Right kidney (tissue), 1 donor: ENCODE results near the gene CCND1.

ENCODE experiments used
- DNase-seq: peaks from one replicate; pipeline ENCODE4 v3.0.0-alpha.2; 2016

Gene CCND1

DNA sequence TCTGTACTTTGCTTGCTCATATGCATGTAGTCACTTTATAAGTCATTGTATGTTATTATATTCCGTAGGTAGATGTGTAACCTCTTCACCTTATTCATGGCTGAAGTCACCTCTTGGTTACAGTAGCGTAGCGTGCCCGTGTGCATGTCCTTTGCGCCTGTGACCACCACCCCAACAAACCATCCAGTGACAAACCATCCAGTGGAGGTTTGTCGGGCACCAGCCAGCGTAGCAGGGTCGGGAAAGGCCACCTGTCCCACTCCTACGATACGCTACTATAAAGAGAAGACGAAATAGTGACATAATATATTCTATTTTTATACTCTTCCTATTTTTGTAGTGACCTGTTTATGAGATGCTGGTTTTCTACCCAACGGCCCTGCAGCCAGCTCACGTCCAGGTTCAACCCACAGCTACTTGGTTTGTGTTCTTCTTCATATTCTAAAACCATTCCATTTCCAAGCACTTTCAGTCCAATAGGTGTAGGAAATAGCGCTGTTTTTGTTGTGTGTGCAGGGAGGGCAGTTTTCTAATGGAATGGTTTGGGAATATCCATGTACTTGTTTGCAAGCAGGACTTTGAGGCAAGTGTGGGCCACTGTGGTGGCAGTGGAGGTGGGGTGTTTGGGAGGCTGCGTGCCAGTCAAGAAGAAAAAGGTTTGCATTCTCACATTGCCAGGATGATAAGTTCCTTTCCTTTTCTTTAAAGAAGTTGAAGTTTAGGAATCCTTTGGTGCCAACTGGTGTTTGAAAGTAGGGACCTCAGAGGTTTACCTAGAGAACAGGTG is 11.1 kb downstream of the CCND1 start:
- no peak for DNase-seq

DNA sequence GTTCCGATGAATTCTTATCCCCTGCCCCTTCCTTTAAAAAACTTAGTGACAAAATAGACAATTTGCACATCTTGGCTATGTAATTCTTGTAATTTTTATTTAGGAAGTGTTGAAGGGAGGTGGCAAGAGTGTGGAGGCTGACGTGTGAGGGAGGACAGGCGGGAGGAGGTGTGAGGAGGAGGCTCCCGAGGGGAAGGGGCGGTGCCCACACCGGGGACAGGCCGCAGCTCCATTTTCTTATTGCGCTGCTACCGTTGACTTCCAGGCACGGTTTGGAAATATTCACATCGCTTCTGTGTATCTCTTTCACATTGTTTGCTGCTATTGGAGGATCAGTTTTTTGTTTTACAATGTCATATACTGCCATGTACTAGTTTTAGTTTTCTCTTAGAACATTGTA is 12.0 kb downstream of the CCND1 start:
- DNase-seq, result no peak

DNA sequence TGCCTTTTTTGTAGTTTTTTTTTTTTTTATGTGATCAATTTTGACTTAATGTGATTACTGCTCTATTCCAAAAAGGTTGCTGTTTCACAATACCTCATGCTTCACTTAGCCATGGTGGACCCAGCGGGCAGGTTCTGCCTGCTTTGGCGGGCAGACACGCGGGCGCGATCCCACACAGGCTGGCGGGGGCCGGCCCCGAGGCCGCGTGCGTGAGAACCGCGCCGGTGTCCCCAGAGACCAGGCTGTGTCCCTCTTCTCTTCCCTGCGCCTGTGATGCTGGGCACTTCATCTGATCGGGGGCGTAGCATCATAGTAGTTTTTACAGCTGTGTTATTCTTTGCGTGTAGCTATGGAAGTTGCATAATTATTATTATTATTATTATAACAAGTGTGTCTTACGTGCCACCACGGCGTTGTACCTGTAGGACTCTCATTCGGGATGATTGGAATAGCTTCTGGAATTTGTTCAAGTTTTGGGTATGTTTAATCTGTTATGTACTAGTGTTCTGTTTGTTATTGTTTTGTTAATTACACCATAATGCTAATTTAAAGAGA is 12.5 kb downstream of the CCND1 start:
- DNase-seq, result no peak

DNA sequence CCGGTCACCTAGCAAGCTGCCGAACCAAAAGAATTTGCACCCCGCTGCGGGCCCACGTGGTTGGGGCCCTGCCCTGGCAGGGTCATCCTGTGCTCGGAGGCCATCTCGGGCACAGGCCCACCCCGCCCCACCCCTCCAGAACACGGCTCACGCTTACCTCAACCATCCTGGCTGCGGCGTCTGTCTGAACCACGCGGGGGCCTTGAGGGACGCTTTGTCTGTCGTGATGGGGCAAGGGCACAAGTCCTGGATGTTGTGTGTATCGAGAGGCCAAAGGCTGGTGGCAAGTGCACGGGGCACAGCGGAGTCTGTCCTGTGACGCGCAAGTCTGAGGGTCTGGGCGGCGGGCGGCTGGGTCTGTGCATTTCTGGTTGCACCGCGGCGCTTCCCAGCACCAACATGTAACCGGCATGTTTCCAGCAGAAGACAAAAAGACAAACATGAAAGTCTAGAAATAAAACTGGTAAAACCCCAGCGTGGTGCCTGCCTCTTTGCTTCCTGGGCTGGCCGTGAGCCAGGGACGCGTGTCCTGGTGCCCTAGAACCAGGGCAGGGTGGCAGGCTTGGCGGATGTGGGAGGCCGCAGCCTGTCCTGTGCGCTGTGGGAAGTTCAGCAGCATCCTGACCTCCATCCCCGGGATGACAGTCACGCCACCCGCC is 13.2 kb downstream of the CCND1 start:
- DNase-seq, result no peak

DNA sequence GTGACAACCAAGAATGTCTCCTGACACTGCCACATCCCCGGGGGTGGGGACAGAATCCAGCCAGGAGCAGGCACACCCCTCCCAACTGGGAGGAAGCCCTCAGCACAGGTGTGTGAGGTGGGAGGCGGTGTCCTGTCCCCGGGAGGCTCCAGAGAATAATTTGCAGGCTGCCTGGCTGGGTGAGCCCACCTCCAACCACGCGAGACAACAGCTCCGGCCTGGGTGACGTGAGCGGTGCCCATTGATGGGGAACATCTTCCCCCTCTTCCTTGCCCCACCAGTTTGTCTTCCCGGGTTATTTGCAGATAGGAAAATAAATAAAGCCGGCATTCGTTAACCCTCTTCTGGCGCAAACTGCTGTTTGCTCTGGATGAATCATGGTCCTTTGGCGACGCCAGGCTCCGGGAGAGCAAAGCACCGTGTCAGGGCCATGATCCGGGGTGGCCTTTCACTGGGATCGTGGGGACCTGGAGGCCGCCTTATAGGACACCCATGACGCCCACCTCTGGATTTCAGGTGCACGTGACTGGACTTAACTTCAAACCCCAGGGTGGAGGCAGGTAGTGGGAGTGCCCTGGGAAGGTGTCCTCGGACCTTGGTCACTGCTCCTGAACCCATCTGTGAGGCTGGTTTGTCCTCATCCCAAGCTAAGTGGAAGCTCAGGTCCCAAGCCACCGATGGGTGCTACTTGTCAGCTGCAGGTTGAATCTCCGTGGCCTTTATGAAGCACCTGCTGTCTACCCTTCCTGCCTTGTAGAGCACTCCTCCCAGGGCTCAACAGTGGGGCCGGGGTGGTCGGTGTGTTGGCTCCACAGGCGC is 13.9 kb downstream of the CCND1 start:
- peak; percentile 64 for DNase-seq

DNA sequence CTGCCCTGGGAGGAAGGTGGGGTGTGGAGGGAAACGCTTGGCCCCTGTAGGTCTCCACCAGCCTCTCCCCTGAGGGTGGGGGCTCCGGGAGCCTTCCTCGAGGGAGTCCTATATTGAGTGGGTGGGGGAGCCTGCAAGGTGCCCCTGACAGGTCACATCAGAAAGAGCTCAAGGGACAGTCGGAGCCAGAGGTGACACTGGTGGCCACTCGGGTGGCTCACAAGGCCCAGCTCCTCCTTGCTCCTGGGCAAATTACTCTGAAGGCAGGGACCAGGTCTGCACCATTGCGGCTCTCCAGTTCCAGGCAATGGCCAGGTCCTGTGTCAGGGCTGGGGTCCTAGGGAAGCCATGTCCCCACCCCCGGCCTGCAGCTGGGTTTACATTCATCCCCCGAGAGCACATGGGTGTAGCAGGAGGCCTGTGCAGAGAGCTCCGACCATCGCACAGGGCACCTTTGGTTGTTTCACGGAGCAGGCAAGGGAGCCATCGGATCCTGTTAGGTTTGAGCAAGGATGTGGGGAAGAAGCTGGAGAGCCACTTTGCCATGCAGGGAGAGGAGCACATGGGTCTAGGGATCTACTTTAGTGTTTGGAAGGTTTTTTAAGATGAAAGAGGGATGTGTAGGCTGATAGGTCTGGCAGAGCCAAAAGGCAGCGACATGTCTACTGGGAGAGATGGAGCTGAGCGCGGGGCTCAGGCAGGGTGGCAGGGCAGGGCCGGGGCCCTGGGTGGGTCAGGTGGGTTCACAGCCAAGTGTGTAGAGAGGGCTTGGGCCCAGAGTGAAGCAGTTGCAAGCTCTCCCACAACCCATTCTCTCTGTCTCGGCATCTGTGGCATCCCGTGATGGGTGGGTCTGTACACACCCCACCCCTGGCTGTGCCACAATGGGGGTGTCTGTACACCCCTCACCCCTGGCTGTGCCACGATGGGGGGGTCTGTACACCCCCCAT is 14.8 kb downstream of the CCND1 start:
- DNase-seq, result no peak

DNA sequence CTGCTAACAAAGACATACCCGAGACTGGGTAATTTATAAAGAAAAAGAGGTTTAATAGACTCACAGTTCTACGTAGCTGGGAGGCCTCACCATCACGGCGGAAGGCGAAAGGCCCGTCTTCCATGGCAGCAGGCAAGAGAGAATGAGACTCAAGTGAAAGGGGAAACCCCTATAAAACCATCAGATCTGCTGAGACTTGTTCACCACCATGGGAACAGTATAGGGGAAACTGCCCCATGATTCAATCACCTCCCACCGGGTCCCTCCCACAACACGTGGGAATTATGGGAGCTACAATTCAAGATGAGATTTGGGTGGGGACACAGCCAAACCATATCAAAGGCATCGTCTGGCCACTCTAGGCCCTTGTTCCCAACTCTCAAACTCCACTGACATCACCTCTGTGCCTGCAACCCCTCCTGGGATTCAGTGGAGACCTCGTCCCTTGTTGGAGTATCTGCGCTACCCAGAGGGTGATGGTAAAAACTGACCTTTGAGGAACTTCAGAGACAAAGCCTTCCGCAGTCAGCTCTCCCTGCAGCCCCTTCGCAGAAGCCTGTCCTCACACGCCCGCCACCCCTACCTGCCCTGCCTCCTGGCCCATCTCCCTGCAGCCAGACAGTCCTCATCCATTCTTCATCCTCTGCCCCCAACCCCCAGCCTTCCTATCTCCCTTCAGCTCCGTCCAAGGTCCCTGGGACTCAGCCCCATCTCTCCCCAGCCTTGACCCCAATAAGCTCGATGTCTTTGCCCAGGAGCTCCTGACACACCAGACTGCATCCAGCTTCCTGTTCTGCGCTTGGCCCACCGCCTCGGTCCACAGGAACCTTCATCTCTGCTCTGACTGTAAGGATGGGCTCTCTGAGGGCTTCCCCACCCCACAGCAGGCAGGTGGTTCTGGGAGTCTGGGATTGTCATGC is 15.8 kb downstream of the CCND1 start:
- DNase-seq, result no peak

DNA sequence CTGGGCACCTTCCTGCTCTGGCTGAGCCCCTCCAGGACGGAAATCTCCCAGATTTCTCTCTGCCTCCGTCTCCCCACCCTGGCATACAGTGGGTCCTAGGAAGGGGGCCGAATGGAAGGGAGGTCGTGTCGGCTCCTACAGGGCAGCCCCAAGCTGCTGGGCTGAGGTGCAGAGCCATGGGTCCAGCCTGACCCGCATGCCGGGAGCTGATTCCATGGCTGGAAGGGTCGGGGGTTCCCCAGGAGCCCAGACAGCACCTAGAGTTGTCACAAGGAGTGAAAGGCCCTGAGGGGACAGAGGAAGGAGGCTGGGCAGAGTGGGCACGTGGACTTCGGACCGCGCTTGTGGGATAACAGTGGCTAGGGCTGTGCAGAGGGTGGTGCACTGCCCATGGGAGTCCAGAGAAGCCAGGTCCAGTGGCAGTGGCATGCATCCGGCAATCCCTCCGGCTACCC is 16.5 kb downstream of the CCND1 start:
- no peak for DNase-seq

DNA sequence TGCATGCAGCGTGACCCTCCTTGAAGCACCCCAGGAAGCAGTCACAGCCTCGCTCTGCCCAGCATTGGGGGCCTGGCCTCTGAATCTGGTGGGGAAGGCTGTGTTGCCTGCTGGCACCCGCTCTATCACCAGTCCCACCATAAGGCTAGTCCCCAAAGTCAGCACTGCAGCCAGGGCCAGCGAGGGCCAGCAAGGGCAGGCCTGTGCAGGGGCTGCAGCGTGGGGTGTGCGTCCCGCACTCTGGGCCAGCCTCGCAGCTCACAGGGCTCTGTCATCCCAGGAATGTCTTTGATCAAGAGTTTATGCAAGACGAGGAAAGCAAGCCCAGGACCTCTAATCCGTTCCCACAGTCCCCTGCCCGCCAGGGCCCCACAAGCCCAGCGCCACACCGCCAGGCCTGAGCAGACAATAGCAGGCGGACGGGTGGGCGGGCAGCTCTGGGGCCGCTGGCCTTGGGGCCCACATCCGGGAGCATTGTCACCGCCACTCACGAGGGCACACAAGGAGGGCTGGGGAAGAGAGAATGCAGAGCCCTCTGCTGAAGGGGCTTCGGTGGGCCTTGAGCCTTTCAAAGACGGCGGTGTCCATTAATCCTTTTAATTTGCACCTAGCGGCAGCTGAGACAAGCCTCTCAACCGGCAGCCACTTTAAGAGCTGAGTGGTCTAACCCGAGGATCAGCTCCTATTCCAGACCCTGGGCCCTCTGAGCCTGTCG is 17.1 kb downstream of the CCND1 start:
- DNase-seq, result peak; percentile 63

DNA sequence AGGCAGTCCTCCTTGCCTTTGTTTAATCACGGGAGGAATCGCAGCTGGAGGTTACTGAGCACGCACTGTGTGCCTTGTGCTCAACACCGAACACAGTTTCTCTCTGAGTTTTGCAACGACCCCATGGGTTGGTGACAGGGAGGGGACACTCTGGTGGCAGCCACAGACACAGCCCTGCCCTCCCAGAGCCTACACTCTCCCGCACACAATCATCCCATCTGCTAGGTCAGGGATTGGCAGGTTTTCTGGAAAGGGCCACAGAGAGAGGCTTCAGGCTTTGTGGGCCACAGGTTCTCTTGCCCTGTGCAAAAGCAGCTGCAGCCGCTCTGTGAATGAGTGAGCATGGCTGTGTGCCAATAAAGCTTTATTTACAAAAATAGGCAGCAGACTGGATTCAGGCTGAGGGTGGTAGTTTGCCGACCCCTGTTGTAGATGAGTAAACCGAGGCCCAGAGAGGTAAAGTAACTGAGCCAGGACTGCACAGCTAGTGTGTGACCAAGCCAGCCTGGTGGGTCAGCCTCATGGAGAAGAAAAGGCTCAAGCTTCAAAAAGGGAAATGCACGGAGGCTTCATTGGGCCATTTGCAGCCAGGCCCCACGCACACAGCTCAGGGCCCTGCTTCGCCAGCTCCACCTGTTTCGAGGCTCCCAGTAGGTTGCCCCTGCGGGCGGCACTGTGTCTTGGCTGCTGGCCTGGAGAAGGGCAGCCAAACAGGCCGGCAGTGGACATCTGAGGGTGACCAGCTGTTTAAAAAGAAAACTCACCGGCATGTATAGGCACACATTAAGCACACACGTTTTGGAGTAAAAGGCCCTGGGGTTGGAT is 17.9 kb downstream of the CCND1 start:
- no peak for DNase-seq

DNA sequence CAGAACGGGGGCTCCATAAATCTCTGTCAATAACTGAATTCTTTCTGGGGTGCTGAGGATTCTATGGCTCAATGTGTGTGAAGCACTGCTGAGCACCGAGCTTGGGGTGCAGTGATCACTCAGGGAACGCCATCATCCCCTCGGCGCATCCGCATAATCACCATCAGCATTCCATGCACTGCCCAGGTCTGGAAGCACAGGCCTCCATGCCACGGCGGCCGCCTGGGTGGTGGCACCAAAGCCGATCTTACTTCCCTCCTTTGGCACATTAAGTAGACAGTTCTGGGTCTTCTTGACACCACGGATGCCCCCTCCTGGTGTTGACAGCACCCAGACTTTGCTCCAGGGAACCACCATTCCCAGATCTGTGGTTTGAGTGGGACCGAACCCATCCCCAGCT is 18.6 kb downstream of the CCND1 start:
- DNase-seq, result no peak

DNA sequence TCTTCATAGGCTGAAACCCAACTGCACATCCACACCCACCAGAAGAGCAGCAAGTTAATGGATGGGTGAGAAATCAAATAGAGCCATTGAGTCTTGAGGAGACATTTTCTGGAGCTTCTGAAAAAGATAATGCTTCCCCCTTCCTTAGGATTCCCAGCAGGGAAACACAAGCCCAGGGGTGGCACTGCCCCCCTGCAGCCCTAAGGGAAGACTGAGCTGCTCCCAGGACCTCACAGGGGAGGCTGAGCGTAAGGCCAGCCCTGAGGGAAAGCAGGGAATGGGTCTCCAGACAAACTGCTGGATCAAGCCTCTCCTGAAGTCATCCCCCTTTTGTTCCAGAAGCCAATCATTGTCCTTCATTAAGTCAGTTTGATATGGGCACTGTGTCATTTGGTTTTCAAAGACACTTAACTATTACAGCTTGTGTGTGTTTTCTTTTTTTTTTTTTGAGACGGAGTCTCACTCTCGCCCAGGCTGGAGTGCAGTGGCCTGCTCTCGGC is 19.1 kb downstream of the CCND1 start:
- DNase-seq, result no peak

DNA sequence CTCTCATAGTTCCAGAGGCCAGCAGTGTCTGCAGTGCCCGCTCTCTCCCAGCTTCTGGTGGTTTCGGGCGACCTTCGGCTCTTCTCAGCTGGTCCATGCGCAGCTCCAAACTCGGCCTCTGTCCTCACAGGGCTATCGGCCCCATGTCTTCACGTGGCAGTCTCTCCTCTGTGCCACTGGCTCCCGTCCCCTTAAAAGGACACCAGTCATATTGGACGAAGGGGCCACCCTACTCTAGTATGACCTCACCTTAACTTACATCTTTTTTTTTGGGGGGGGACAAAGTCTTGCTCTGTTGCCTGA is 20.4 kb downstream of the CCND1 start:
- no peak for DNase-seq

DNA sequence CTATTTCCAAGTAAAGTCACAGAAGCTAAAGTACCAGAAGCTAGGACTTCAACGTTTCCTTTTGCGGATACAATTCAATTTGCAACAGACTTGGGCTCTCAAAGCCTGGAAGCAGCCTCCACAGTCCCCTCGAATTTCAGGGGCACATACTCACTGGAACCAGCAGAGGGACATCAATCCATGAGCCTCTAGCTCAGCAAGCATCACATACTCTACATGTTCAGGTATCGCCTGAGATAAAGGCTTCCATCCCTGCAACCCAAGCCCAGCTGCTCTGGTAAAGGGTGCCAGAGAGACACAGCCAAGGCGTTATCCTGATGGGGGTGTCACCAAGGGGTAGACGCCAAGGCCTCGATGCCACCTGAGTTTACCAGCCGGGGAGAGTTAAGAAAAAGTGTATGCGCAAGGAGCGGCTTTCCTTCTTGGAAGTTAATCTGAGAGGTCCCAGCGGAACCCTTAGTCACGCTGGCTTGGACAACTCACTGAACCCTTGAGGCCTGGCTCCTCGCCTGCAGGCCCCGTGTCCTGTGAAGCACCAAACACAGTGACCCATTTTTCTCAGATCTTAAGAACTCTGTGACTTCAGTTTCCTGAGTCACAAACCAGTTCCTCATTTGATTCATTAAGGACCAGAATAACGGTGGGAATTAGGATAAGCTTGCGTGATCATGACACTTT is 21.2 kb downstream of the CCND1 start:
- DNase-seq, result no peak

DNA sequence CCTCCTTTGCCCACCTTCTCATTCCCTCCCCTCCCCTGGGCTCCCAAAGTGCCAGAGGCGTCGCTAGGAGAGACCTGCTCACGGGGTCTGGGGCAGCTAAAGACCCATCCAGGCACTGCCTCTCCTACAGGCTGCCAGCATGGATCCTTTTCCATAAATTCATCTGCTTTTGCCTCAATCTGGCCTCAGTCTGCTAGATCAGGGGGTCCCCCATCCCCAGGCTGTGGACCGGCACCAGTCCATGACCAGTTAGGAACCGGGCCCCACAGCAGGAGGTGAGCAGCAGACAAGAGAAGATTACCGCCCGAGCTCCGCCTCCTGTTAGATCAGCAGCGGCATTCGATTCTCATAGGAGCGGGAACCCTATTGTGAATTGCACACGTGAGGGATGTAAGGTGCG is 21.9 kb downstream of the CCND1 start:
- no peak for DNase-seq

DNA sequence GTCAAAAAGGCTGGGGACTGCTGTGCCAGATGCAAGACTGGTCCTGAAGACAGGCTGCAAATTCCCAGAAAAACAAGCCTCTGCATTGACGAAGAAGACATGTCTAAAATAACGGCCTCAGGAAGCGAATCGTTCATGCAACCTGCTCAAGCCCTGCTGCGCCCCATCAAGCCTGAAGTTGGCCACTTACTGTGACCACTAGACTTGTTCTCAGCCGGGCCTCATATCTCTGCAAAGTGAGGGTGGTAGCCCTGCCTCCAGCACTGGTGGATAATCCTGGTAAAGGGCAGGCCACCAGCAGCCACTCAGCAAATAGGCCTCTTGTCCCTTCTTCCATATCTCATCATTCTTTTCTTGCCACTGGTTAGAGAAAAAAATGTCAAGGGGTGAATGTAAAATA is 22.4 kb downstream of the CCND1 start:
- no peak for DNase-seq

DNA sequence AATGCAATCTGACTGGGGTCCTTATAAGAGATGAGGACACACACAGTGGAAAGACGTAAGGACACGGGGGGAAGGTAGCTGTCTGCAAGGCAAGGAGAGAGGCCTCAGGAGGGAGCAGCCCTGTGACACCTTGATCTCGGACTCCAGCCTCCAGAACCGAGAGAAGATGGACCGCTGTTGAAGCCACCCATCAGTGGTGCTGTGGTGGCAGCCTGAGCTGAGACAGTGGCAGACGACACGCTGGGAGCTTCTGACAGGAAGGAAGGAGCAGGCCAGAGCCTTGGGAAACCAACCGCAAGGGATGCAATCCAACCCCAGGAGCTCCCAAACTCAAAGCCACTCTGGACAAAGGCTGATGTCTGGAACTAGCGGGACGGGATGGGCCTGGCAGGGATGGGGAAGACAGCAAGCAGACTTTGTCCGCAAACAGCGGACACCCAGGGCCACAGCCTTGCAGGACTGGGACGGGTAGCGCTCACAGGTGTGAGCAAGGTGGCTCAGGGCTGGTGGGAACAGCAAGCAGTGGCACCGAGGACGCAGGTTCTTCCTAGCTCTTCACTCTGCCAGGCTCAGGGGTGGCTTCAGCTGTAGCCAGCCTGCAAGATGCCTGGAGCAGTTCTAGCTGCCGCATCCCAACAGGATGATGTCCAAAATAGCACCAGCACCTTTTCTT is 23.3 kb downstream of the CCND1 start:
- no peak for DNase-seq

DNA sequence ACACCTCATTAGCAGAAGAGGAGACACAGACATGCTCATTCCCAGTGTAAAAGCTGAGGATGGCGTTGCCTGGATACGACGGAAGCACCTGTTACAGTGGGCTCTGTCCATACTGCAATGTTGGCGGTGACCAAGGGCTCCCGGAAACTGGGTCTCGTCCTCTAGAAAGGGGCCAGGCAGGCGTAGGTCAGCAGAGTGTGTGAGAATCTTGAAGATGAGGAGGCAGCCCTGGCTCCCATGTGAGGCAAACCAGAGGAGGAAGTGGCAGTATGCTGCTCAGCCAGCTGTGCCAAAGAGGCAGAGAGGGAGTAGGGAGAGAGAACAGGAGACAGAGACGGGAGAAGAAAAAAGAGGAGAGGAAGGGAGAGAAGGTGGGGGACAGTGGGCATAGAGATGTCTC is 23.9 kb downstream of the CCND1 start:
- no peak for DNase-seq
